ENCODE results near the gene GZMB.

The GZMB gene

DNA sequence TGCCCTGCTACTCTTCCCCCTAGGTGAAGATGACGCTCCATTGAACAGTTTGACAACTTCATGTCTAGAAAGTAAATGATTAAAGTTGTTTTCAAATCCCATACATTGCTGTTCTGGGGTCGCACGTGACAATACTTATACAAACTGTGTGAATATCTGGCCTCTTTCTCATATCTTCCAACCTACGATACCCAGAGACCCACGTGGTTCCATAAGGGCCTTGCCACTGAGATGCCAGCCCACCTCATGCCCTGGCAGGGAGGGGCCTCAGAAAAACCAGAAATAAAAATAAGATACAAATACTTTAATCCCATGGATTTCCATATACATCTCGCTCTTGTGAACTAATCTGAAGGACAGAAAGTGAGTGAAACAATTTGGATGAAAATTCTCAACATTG is 4.5 kb downstream of the GZMB start:
- Histone ChIP-seq H3K4me3 (ENCODE audit: low read length) (no peak overlapping the region), H3K4me1 (ENCODE audit: control insufficient read depth, insufficient read depth, low read length) (no peaks in the 10 kb centered on the region), H3K36me3 (ENCODE audit: control insufficient read depth, insufficient read depth, low read length) (no peaks in the 10 kb centered on the region), H3K27me3 (ENCODE audit: control insufficient read depth, insufficient read depth, low read length) (no peaks in the 10 kb centered on the region), H3K9ac (ENCODE audit: low read length) (no peak overlapping the region), H3K9me3 (ENCODE audit: control insufficient read depth, low read length) (no peaks in the 10 kb centered on the region)

DNA sequence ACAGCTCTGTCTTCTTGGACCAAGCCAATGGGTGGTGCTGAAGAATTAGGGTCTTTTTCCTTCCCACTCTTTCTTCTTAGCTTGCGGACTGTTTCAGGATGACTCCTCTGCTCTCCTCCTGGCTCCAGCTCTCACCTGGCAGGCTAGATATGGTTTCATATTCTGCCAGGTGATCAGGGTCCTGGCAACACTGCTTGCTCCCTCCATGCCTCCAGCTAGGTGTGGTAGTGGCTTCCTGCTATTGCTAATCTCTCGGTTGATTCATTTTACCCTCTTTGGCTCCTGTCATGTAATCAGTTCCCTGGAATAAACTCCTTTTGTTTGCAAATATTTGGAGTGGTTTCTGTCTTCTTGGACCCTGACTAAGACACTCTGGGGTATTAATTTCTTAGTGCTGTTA is 20.2 kb downstream of the GZMB start:
- no peaks in the 10 kb centered on the region for H3K36me3 ChIP-seq (ENCODE audit: control insufficient read depth, insufficient read depth, low read length)
- no peaks in the 10 kb centered on the region for H3K4me1 ChIP-seq (ENCODE audit: control insufficient read depth, insufficient read depth, low read length)
- H3K27me3 ChIP-seq (ENCODE audit: control insufficient read depth, insufficient read depth, low read length), result no peaks in the 10 kb centered on the region
- H3K9me3 ChIP-seq (ENCODE audit: control insufficient read depth, low read length), result no peaks in the 10 kb centered on the region
- H3K9ac ChIP-seq (ENCODE audit: low read length), result no peak overlapping the region
- no peak overlapping the region for H3K4me3 ChIP-seq (ENCODE audit: low read length)

DNA sequence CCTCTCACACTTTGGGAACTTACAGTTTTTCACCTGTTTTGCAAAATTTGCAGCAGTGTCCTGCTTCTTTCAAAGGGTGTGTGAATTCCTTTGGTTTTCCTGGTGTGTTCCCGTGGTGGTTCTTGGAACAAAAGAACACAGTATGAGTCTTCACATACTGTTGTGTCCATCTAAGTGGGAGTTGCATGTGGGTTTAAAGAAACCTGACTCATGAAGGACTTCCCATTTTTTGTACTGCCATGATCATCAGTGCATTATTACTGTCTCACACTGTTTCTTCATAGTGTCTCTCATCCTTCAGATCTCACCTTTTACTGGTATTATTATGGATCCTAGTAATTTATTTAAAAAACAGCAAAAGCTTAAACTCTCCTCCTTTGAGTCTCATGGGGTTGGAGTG is 20.7 kb downstream of the GZMB start:
- Histone ChIP-seq H3K36me3 (ENCODE audit: control insufficient read depth, insufficient read depth, low read length) (no peaks in the 10 kb centered on the region), H3K9ac (ENCODE audit: low read length) (no peak overlapping the region), H3K9me3 (ENCODE audit: control insufficient read depth, low read length) (no peaks in the 10 kb centered on the region), H3K4me3 (ENCODE audit: low read length) (no peak overlapping the region), H3K4me1 (ENCODE audit: control insufficient read depth, insufficient read depth, low read length) (no peaks in the 10 kb centered on the region), H3K27me3 (ENCODE audit: control insufficient read depth, insufficient read depth, low read length) (no peaks in the 10 kb centered on the region)

DNA sequence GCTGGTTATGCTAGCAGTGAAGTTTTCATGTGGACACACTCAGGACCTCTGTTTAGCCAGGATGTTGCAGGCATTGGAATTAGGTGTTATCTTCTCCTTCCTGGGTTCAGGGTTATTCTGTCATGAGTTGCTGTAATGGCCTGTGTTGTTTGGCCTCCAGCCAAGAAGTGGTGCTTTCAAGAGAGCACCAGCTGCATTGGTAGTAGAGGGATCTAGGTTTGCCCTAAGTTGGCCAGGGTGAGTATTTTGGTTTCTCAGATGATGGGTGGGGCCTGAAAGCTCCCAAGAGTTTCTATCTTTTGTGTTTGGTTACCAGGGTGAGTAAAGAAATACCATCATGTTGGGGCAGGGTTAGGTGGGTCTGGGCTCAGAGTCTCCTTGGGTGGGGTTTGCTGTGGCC is 21.8 kb downstream of the GZMB start:
- Histone ChIP-seq H3K4me1 (ENCODE audit: control insufficient read depth, insufficient read depth, low read length) (no peaks in the 10 kb centered on the region), H3K9ac (ENCODE audit: low read length) (no peak overlapping the region), H3K9me3 (ENCODE audit: control insufficient read depth, low read length) (no peaks in the 10 kb centered on the region), H3K36me3 (ENCODE audit: control insufficient read depth, insufficient read depth, low read length) (no peaks in the 10 kb centered on the region), H3K4me3 (ENCODE audit: low read length) (no peak overlapping the region), H3K27me3 (ENCODE audit: control insufficient read depth, insufficient read depth, low read length) (no peaks in the 10 kb centered on the region)

DNA sequence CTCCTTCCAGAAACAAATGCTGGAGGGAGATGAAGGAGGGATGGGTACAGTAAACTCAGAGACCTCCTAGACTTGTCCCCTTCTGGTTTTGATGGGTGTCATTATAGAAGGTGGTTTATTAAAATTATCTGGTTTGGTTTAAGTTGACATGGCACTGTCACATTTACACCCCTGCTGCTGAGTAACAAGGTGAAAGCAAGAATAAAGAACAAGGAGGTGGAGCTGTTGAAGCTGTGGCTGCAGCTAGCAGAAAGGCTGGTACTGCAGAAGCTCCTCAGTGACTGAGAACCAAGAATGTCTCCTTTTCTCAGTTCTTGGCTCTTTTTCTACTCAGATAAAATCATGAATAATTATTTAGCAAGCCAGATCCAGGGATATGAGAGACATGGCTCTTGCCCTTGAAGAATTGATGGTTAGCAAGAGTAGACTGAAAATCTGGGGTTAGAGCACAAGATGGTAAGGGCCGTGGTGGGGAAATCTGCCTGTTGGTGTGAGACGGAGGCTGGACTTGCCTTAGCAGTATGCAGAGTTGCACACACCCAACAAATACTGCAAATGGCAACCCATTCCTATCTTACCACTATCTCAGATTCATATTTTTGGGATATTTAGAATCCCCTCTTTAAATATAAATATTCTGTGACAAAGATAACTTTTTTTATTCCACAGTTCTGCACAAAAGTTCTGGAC is 24.2 kb downstream of the GZMB start, which contains the start of gene GZMH:
GZMH (minus strand) TSS at position 31 of the 690 bp plus-strand sequence. CDS start 72 bp downstream, outside the sequence.
- H3K36me3 ChIP-seq (ENCODE audit: control insufficient read depth, insufficient read depth, low read length), result no peaks in the 10 kb centered on the region
- H3K4me1 ChIP-seq (ENCODE audit: control insufficient read depth, insufficient read depth, low read length), result no peaks in the 10 kb centered on the region
- no peak within 1 kb of the TSS for H3K9ac ChIP-seq (ENCODE audit: low read length)
- H3K27me3 ChIP-seq (ENCODE audit: control insufficient read depth, insufficient read depth, low read length), result no peaks in the 10 kb centered on the region
- no peaks in the 10 kb centered on the region for H3K9me3 ChIP-seq (ENCODE audit: control insufficient read depth, low read length)
- H3K4me3 ChIP-seq (ENCODE audit: low read length), result no peak within 1 kb of the TSS

DNA sequence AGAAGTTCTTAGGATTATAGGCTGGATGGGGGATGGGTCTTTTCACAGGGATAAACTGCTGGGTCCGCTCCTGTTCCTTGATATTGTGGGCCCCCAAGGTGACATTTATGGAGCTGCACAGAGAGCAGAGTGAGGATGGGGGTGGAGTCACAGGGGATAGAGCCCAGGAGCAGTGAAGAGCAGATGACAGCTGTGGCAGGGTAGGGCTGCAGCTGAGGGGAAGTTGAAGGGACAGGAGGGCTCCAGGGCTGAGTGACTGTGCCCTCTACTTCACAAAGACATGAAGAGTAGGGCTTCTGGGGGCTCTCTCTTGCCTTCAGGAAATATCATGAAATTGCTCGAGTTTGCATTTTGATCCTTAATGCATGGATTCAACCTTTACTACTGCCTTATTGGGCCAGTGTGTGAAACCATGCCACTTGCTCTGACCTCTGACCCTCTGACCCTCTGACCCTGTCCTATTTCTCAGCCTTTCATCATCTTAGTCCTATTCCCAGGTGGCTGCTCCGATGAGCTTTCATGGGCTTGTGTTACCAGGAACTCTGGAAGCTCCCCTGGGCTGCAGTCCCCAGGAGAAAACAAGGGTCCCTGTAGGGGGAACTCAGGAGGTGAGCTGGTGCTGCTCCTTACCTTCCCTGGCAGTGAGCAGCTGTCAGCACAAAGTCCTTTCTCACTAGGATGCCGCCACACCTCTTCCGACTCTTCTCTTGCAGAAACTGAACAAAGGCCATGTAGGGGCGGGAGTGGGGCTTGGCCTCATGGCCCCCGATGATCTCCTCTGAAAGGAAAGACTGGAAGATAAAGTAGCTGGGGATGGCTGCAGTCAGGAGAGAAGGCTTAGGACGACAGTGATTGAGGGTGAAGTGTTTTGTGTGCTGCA is 26.1 kb downstream of the GZMB start:
- H3K4me3 ChIP-seq (ENCODE audit: low read length), result no peak overlapping the region

DNA sequence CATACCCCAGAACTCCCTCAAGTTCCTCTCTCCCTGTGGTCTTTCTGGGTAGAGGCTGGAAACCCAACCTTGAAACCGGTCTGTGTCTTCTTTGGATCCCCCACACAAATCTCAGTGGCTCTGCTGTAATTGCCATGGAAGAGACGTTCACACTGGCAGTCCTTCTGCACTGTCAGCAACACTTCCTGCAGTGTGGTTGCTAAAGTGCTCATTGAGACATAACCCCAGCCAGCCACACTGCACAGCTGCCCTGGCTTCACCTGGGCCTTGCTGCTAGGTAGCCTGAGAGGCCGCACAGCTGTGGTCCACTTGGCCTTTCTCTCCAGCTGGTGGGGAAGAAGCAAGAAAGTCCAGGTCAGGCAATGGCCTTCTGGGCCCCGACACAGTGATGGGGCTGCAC is 26.9 kb downstream of the GZMB start:
- no peaks in the 10 kb centered on the region for H3K4me1 ChIP-seq (ENCODE audit: control insufficient read depth, insufficient read depth, low read length)
- no peak overlapping the region for H3K9ac ChIP-seq (ENCODE audit: low read length)
- H3K36me3 ChIP-seq (ENCODE audit: control insufficient read depth, insufficient read depth, low read length), result no peaks in the 10 kb centered on the region
- H3K4me3 ChIP-seq (ENCODE audit: low read length), result no peak overlapping the region
- H3K27me3 ChIP-seq (ENCODE audit: control insufficient read depth, insufficient read depth, low read length), result no peaks in the 10 kb centered on the region
- H3K9me3 ChIP-seq (ENCODE audit: control insufficient read depth, low read length), result no peaks in the 10 kb centered on the region

More for the DNA sequence above, 26.1 kb downstream of the GZMB start:
- no peaks in the 10 kb centered on the region for H3K27me3 ChIP-seq (ENCODE audit: control insufficient read depth, insufficient read depth, low read length)
- H3K9me3 ChIP-seq (ENCODE audit: control insufficient read depth, low read length), result no peaks in the 10 kb centered on the region
- no peaks in the 10 kb centered on the region for H3K36me3 ChIP-seq (ENCODE audit: control insufficient read depth, insufficient read depth, low read length)
- no peak overlapping the region for H3K9ac ChIP-seq (ENCODE audit: low read length)
- no peaks in the 10 kb centered on the region for H3K4me1 ChIP-seq (ENCODE audit: control insufficient read depth, insufficient read depth, low read length)

DNA sequence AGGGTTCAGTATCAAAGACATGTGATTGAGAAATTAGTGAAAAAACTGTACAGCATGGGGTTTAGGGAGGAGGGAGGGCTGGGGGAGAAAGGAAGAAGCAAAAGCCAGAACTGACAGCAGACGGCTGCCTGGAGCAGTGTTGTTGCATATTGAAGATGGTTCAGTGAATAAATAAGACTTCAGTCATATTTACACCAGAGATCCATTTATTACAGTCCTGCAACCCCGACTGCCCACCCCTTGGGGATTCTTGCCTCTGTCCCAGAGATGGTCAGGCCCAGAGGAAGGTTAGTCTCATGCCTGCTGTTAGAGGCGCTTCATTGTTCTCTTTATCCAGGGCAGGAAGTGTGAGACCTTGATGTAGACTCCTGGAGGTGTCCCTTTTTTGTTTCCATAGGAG is 27.7 kb downstream of the GZMB start:
- H3K4me1 ChIP-seq (ENCODE audit: control insufficient read depth, insufficient read depth, low read length), result no peaks in the 10 kb centered on the region
- H3K4me3 ChIP-seq (ENCODE audit: low read length), result no peak overlapping the region
- no peak overlapping the region for H3K9ac ChIP-seq (ENCODE audit: low read length)
- no peaks in the 10 kb centered on the region for H3K27me3 ChIP-seq (ENCODE audit: control insufficient read depth, insufficient read depth, low read length)
- H3K36me3 ChIP-seq (ENCODE audit: control insufficient read depth, insufficient read depth, low read length), result no peaks in the 10 kb centered on the region
- no peaks in the 10 kb centered on the region for H3K9me3 ChIP-seq (ENCODE audit: control insufficient read depth, low read length)

DNA sequence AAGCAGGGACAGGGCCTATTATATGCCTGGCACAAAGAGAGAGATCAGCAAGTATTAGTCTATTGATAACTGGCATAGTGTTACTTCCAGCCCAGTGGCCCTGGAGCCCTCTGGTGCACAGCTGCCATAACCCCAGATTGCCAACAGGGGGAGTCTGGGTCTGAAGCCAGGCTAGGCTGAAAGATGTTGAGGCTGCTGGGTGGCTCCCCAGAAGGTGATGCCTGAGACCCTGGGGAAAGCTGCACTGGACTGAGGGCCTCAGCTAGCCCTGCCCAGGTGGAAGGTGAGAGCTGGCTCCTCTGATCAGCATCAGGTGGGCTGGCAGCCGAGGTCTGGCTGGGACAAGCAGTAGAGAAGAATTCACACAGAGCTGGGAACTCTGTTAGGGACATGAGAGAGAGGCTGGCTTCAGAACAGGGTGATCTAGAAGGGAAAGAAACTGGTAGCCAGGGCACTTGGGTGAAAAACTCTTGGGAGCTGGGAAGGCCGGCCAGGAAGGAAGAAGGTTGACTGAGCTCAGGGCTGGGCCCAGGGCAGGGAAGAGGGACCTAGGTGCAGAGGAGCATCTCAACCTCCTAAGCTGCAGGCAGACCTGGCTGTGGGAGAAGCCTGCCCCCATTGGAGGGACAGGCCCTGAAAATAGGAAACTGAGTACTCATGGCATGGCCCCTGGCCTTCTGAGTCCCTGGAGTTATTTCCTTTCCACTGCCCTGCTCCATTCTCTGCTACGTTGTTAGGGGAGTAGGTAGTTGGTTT is 28.4 kb downstream of the GZMB start:
- Histone ChIP-seq H3K4me1 (ENCODE audit: control insufficient read depth, insufficient read depth, low read length) (no peaks in the 10 kb centered on the region), H3K27me3 (ENCODE audit: control insufficient read depth, insufficient read depth, low read length) (no peaks in the 10 kb centered on the region), H3K36me3 (ENCODE audit: control insufficient read depth, insufficient read depth, low read length) (no peaks in the 10 kb centered on the region), H3K9ac (ENCODE audit: low read length) (no peak overlapping the region), H3K4me3 (ENCODE audit: low read length) (no peak overlapping the region), H3K9me3 (ENCODE audit: control insufficient read depth, low read length) (no peaks in the 10 kb centered on the region)

DNA sequence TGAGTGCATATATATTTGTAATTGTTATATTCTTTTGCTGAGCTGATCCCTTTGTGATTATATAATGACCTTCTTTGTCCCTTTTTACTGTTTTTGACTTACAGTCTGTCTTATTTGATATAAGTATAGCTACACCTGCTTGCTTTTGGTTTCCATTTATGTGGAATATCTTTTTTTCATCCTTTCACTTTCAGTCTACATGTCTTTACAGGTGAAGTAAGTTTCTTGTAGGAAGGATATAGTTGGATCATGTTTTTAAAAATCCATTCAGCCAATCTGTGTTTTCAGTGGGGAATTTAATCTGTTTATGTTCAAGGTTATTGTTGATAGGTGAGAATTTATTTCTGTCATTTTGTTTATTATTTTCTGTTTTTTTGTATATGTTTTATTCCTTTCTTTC is 36.6 kb downstream of the GZMB start:
- Histone ChIP-seq H3K27me3 (ENCODE audit: control insufficient read depth, insufficient read depth, low read length) (no peaks in the 10 kb centered on the region), H3K36me3 (ENCODE audit: control insufficient read depth, insufficient read depth, low read length) (no peaks in the 10 kb centered on the region), H3K4me3 (ENCODE audit: low read length) (no peak overlapping the region), H3K9ac (ENCODE audit: low read length) (no peak overlapping the region), H3K9me3 (ENCODE audit: control insufficient read depth, low read length) (no peaks in the 10 kb centered on the region), H3K4me1 (ENCODE audit: control insufficient read depth, insufficient read depth, low read length) (no peaks in the 10 kb centered on the region)

DNA sequence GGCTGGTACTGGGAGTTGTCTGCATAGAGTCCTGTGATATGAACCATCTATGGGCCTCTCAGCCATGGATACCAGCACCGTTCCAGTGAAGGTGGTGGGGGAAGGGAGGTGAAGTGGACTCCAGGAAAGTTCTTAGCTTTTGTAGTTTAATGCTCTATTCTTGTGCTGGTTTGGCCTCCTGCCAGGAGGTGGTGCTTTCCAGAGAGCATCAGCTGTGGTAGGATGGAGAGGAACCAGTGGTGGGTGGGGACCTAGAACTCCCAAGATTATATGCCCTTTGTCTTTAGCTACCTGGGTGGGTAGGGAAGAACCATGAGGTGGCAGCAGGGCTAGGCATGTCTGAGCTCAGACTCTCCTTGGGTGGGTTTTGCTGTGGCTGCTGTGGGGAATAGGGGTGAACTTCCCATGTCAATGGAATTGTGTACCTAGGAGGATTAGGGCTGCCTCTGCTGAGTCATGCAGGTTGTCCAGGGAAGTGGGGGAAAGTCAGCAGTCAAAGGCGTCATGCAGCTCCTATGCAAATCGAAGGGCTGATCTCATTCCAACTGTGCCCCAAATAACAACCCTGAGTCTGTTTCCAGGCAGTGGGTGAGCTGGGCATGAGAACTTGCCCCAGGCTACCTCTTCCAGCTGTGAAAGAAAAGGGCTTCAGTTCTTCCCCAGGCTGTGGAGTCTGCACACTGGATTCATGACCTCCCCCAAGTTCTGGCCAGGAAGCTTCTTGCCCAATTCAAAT is 38.7 kb downstream of the GZMB start:
- Histone ChIP-seq H3K9ac (ENCODE audit: low read length) (no peak overlapping the region), H3K9me3 (ENCODE audit: control insufficient read depth, low read length) (no peaks in the 10 kb centered on the region), H3K4me3 (ENCODE audit: low read length) (no peak overlapping the region), H3K36me3 (ENCODE audit: control insufficient read depth, insufficient read depth, low read length) (no peaks in the 10 kb centered on the region), H3K27me3 (ENCODE audit: control insufficient read depth, insufficient read depth, low read length) (no peaks in the 10 kb centered on the region), H3K4me1 (ENCODE audit: control insufficient read depth, insufficient read depth, low read length) (no peaks in the 10 kb centered on the region)

All from mucosa of stomach (tissue), 1 donor.